Measurements from ENCODE around the gene TLDC2. TPM values are rescaled to one million over a fixed set of nuclear protein-coding genes. Genes with fewer than 3 reads are reported as not detected.

The TLDC2 gene
- total RNA-seq, 1 experiment from 2014 or later, result 0.32 TPM

GRCh38 chr20:36881888-36882287, 6.0 kb downstream of the TLDC2 start:
- no TSS peak for BruUV-seq (replicated peaks)
- Histone ChIP-seq H2AFZ (ENCODE audit: low read depth, low read length, poor library complexity, severe bottlenecking) (no peak overlapping the region), H3K79me2 (ENCODE audit: insufficient read depth, low read length) (no peaks in the 10 kb centered on the region), H3K27me3 (ENCODE audit: insufficient read depth, low read length) (no peaks in the 10 kb centered on the region), H3K4me2 (ENCODE audit: low read length) (peak overlapping the region; percentile 48), H3K27ac (ENCODE audit: low read depth, low read length) (no peak overlapping the region), H3K4me1 (ENCODE audit: control insufficient read depth in 1 of 2, insufficient read depth in 2 of 2, low read length in 2 of 2) (peaks cover 10 to 16% of the 10 kb centered on the region in 2 experiments), H3K9me3 (ENCODE audit: control insufficient read depth in 1 of 2, insufficient read depth in 1 of 2, low read depth in 1 of 2, low read length in 2 of 2) (no peaks in the 10 kb centered on the region), H3K4me3 (replicated peaks in 1 of 2; ENCODE audit: low read depth in 1 of 2, low read length in 2 of 2) (no peak overlapping the region), H4K20me1 (ENCODE audit: insufficient read depth) (no peaks in the 10 kb centered on the region), H3K9ac (ENCODE audit: low read length) (no peak overlapping the region), H3K36me3 (ENCODE audit: control insufficient read depth in 1 of 2, insufficient read depth in 2 of 2, low read length in 2 of 2) (no peaks in the 10 kb centered on the region), H3K9me2 (ENCODE audit: insufficient read depth) (no peaks in the 10 kb centered on the region)
- DNase-seq (ENCODE audit: low read depth, low spot score) (no peak), ATAC-seq (peak; percentile 55; the same call in 1 of the 2 replicates)
- RAD21 ChIA-PET (ENCODE audit: low non-redundant PET in 1 of 2, low total read pairs in 2 of 2, uncharacterized antibody in 2 of 2, unreplicated experiment in 2 of 2), result no interaction called here
- 0 out of 2 replicates have a peak, but pooled peaks have one; percentile 29 for TF ChIP-seq EGR1 (IDR thresholded peaks at IDR 0.05; ENCODE audit: low read depth)
- 0 out of 2 replicates have a peak, but pooled peaks have one; percentile 12 for TF ChIP-seq FOSL1 (IDR thresholded peaks at IDR 0.05; ENCODE audit: low read depth)
- TF ChIP-seq JUND (IDR thresholded peaks at IDR 0.05), result 0 out of 2 replicates have a peak, but pooled peaks have one; percentile 36
- TF ChIP-seq CTCF (IDR thresholded peaks at IDR 0.05 in 2 of 3, conservative IDR thresholded peaks at IDR 0.05 in 1 of 3; ENCODE audit: borderline replicate concordance in 1 of 3, insufficient read depth in 1 of 3, low read depth in 2 of 3, low read length in 2 of 3), result no peak
- intact Hi-C loops (cut with micrococcal nuclease), result loop anchor here (10.0 kb wide), 1 partner anchor 267 kb away; no protein-coding TSS in a partner anchor
- POLR2A ChIA-PET, result no interaction called here
- CTCF ChIA-PET, result interaction anchor here (0.9 to 2.2 kb wide), 4 partner anchors 18 to 89 kb away, joined by 3 to 13 read pairs (median 5); a partner anchor contains a TSS

GRCh38 chr20:36883977-36884535, 8.1 kb downstream of the TLDC2 start:
- H3K9me2 ChIP-seq (ENCODE audit: insufficient read depth), result no peaks in the 10 kb centered on the region
- no peak for TF ChIP-seq SP1 (IDR thresholded peaks at IDR 0.05; ENCODE audit: low read depth)
- no peak for TF ChIP-seq MAX (IDR thresholded peaks at IDR 0.05)
- TF ChIP-seq EZH2phosphoT487 (IDR thresholded peaks at IDR 0.05; ENCODE audit: borderline replicate concordance), result no peak
- TF ChIP-seq JUND (IDR thresholded peaks at IDR 0.05), result no peak
- TF ChIP-seq POLR2AphosphoS5 (IDR thresholded peaks at IDR 0.05; ENCODE audit: low read depth, low read length), result no peak
- TF ChIP-seq CBX3 (IDR thresholded peaks at IDR 0.05; ENCODE audit: low read depth), result no peak
- TF ChIP-seq SIN3A (IDR thresholded peaks at IDR 0.05; ENCODE audit: low read depth), result no peak
- no peak for TF ChIP-seq ELF1 (IDR thresholded peaks at IDR 0.05; ENCODE audit: borderline replicate concordance, low read depth)
- no peak for TF ChIP-seq RAD21 (IDR thresholded peaks at IDR 0.05; ENCODE audit: low read depth)
- no peak for TF ChIP-seq YY1 (IDR thresholded peaks at IDR 0.05; ENCODE audit: extremely low read depth, insufficient replicate concordance, low read depth, low read length)
- TF ChIP-seq EZH2 (IDR thresholded peaks at IDR 0.05), result no peak
- TF ChIP-seq TCF7L2 (IDR thresholded peaks at IDR 0.05; ENCODE audit: borderline replicate concordance, extremely low read depth, insufficient read depth, insufficient read length), result no peak
- TF ChIP-seq ATF3 (IDR thresholded peaks at IDR 0.05), result no peak
- no peak for TF ChIP-seq FOSL1 (IDR thresholded peaks at IDR 0.05; ENCODE audit: low read depth)
- no peak for TF ChIP-seq ZFX (IDR thresholded peaks at IDR 0.05)

More at GRCh38 chr20:36883977-36884535, 8.1 kb downstream of the TLDC2 start:
- Histone ChIP-seq H3K27me3 (ENCODE audit: insufficient read depth, low read length) (no peaks in the 10 kb centered on the region), H2AFZ (ENCODE audit: low read depth, low read length, poor library complexity, severe bottlenecking) (no peak overlapping the region), H3K4me3 (replicated peaks in 1 of 2; ENCODE audit: low read depth in 1 of 2, low read length in 2 of 2) (no peak overlapping the region), H3K9me3 (ENCODE audit: control insufficient read depth in 1 of 2, insufficient read depth in 1 of 2, low read depth in 1 of 2, low read length in 2 of 2) (no peaks in the 10 kb centered on the region), H4K20me1 (ENCODE audit: insufficient read depth) (no peaks in the 10 kb centered on the region), H3K4me1 (ENCODE audit: control insufficient read depth in 1 of 2, insufficient read depth in 2 of 2, low read length in 2 of 2) (peaks cover 13 to 24% of the 10 kb centered on the region in 2 experiments), H3K79me2 (ENCODE audit: insufficient read depth, low read length) (no peaks in the 10 kb centered on the region), H3K9ac (ENCODE audit: low read length) (no peak overlapping the region), H3K4me2 (ENCODE audit: low read length) (no peak overlapping the region), H3K27ac (ENCODE audit: low read depth, low read length) (no peak overlapping the region), H3K36me3 (ENCODE audit: control insufficient read depth in 1 of 2, insufficient read depth in 2 of 2, low read length in 2 of 2) (no peaks in the 10 kb centered on the region)
- ATAC-seq (no peak), DNase-seq (ENCODE audit: low read depth, low spot score) (no peak)
- ChIA-PET RAD21 (ENCODE audit: low non-redundant PET in 1 of 2, low total read pairs in 2 of 2, uncharacterized antibody in 2 of 2, unreplicated experiment in 2 of 2) (no interaction called here), POLR2A (interaction anchor here (0.6 kb wide), 1 partner anchor 891 kb away, joined by 4 read pairs; no protein-coding TSS in a partner anchor), CTCF (interaction anchor here (1.1 to 1.3 kb wide), 2 partner anchors 92 to 278 kb away, joined by 4 read pairs; partner anchors contain the start of gene RAB5IF)
- intact Hi-C loops (cut with micrococcal nuclease), result loop anchor here (2.0 to 10.0 kb wide), 2 partner anchors 75 to 269 kb away; no protein-coding TSS in a partner anchor
- no TSS peak for BruUV-seq (replicated peaks)
